ENCODE data around the gene CSTPP1.

- TF ChIP-seq HDAC2 (IDR thresholded peaks at IDR 0.05; ENCODE audit: borderline replicate concordance in 1 of 2, low read depth in 2 of 2, low read length in 2 of 2) (no peak), CTCF (IDR thresholded peaks at IDR 0.05; ENCODE audit: control extremely low read depth in 1 of 3, insufficient read depth in 1 of 3, low read depth in 1 of 3, low read length in 3 of 3) (no peak), RFX5 (IDR thresholded peaks at IDR 0.05; ENCODE audit: borderline replicate concordance, low read depth, low read length) (no peak), ASH2L (IDR thresholded peaks at IDR 0.05; ENCODE audit: low read length) (no peak), SIX5 (IDR thresholded peaks at IDR 0.05; ENCODE audit: low read depth, low read length) (no peak), CEBPB (IDR thresholded peaks at IDR 0.05; ENCODE audit: low read depth, low read length) (no peak)
Observed at GRCh38 chr11:47050284-47050683, 113.7 kb downstream of the CSTPP1 start.
